ENCODE measurements around the gene LRRC36.

DNA sequence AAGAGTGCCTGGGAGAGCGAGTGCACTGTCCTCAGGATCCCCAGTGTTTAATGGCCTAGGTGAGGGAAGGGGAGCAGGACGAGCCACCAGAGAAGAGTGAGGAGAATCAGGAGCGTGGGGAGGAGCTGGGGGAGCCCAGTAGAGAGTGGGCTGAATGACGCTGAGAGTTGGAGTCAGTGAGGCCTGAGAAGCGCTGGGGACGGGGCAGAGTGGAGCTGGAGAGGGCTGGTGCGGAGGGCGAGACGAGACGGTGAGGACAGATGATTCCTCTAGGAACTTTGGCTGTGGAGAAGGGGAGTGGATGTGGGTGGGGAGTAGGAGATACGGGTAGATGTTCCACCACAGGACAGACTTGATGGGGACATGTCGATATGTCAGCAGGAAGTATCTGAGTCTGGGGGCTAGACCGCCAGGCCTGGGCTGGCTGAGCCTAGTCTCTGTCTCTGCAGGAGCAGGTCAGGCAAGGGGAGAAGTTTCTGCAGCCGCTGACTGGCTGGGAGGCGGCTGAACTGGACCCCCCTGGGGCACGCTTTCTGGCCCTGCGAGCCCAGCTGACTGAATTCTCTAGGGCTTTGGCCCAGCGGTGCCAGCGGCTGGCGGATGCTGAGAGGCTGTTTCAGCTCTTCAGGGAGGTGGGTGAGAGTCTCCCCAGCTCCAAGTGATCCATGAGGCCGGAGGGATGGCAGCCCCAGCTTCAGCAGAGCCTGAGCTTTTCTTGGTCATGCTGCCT is 42.6 kb upstream of the LRRC36 start:
- TF ChIP-seq, protein P1, sequence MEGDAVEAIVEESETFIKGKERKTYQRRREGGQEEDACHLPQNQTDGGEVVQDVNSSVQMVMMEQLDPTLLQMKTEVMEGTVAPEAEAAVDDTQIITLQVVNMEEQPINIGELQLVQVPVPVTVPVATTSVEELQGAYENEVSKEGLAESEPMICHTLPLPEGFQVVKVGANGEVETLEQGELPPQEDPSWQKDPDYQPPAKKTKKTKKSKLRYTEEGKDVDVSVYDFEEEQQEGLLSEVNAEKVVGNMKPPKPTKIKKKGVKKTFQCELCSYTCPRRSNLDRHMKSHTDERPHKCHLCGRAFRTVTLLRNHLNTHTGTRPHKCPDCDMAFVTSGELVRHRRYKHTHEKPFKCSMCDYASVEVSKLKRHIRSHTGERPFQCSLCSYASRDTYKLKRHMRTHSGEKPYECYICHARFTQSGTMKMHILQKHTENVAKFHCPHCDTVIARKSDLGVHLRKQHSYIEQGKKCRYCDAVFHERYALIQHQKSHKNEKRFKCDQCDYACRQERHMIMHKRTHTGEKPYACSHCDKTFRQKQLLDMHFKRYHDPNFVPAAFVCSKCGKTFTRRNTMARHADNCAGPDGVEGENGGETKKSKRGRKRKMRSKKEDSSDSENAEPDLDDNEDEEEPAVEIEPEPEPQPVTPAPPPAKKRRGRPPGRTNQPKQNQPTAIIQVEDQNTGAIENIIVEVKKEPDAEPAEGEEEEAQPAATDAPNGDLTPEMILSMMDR (IDR thresholded peaks at IDR 0.05; ENCODE audit: low read depth, low read length, poor library complexity, severe bottlenecking): no peak
- no peak for TF ChIP-seq EZH2phosphoT487 (IDR thresholded peaks at IDR 0.05; ENCODE audit: borderline replicate concordance, low read length)
